OCI-LY7 (cell line): ENCODE results near the gene MAPT. TPM values are rescaled to one million over a fixed set of nuclear protein-coding genes. Genes with fewer than 3 reads are reported as not detected.

Experiments
- BruUV-seq: library from RNA; stranded (reverse); fragments of 400-500 nt; replicated peaks from 2 replicates; lab custom pipeline; 2021; lab: Mats Ljungman, UMichigan
- CTCF ChIA-PET: fragments of 300-600 bp; sonication (Branson Sonifier 250); formaldehyde crosslinking; loops from one replicate; lab custom pipeline; 2022; ENCODE audit warnings: antibody characterized with exemption; ENCODE audit not compliant: unreplicated experiment; lab: Charles Lee
- POLR2A ChIA-PET: fragments of 300-600 bp; sonication (Branson Sonifier 250); formaldehyde crosslinking; loops from one replicate; lab custom pipeline; 2022; ENCODE audit warnings: antibody characterized with exemption; lab: Charles Lee
- DNase-seq: peaks from one replicate; pipeline ENCODE4 v3.0.0-alpha.2; 2015; ENCODE audit warnings: low spot score
- H2AFZ ChIP-seq: fragments of 200-600 bp; sonication (generic), shearing (Covaris generic); 2 replicates; pipeline ENCODE4 v1.6.1; 2014; ENCODE audit warnings: mild to moderate bottlenecking, antibody characterized with exemption, low read length, moderate library complexity
- H3K27ac ChIP-seq: fragments of 200-600 bp; sonication (generic); 2 replicates; pipeline ENCODE4 v1.5.1; 2014; ENCODE audit warnings: mixed run types, low read depth, mild to moderate bottlenecking, moderate library complexity, low read length, inconsistent platforms; ENCODE audit not compliant: poor library complexity, severe bottlenecking
- H3K36me3 ChIP-seq: fragments of 200-600 bp; sonication (generic); 2 replicates; pipeline ENCODE4 v1.6.1; 2014; ENCODE audit warnings: mild to moderate bottlenecking, antibody characterized with exemption, low read length, moderate library complexity, mixed read lengths; ENCODE audit not compliant: insufficient read depth
- H3K4me1 ChIP-seq: fragments of 200-600 bp; sonication (generic); 2 replicates; pipeline ENCODE4 v1.5.1; 2014; ENCODE audit warnings: mild to moderate bottlenecking, low read length; ENCODE audit not compliant: insufficient read depth, poor library complexity, severe bottlenecking
- H3K4me2 ChIP-seq: fragments of 200-600 bp; sonication (generic); 2 replicates; pipeline ENCODE4 v1.6.1; 2014; ENCODE audit warnings: mild to moderate bottlenecking, low read length
- H3K4me3 ChIP-seq: fragments of 200-600 bp; sonication (generic); 2 replicates; pipeline ENCODE4 v1.5.1; 2014; ENCODE audit warnings: mild to moderate bottlenecking, low read depth, low read length; ENCODE audit not compliant: poor library complexity, severe bottlenecking
- H3K79me2 ChIP-seq: fragments of 200-600 bp; sonication (generic); 2 replicates; pipeline ENCODE4 v1.6.1; 2016; ENCODE audit warnings: low read depth, mild to moderate bottlenecking, low read length, moderate library complexity, mixed read lengths; ENCODE audit not compliant: insufficient read depth
- H3K9me2 ChIP-seq: fragments of 200-600 bp; sonication (generic); 2 replicates; pipeline ENCODE4 v1.6.1; 2016; ENCODE audit warnings: mild to moderate bottlenecking, low read length, mixed read lengths; ENCODE audit not compliant: insufficient read depth
- H3K9me3 ChIP-seq: fragments of 200-600 bp; sonication (generic); 2 replicates; pipeline ENCODE4 v1.6.1; 2014; ENCODE audit warnings: mild to moderate bottlenecking, mixed run types, low read length, mixed read lengths
- H4K20me1 ChIP-seq: fragments of 200-600 bp; sonication (generic); 2 replicates; pipeline ENCODE4 v1.6.1; 2014; ENCODE audit warnings: mild to moderate bottlenecking, antibody characterized with exemption, low read length, moderate library complexity, mixed read lengths; ENCODE audit not compliant: insufficient read depth
- EZH2phosphoT487 ChIP-seq: fragments of 200-600 bp; sonication (generic); IDR thresholded peaks from 2 replicates; pipeline ENCODE4 v1.6.1; 2018; ENCODE audit warnings: low read depth, borderline replicate concordance, mild to moderate bottlenecking, mixed run types, antibody characterized with exemption, low read length, moderate library complexity, mixed read lengths
- intact Hi-C: fragments of 100-400 bp; cut with micrococcal nuclease; formaldehyde crosslinking; loops from one replicate; pipeline ENCODE4 v1.10.0; 2022; ENCODE audit not compliant: unreplicated experiment
- total RNA-seq, 2 experiments: library from RNA; depleted of rRNA in 1 of 2; stranded (reverse); fragments of >200 nt in 1 of 2; shearing (Covaris generic) in 1 of 2; gene quantifications; 2 replicates each; pipeline ENCODE4 v1.2.3, GENCODE V29; 2014 to 2022
- TF ChIP-seq, protein P1 (sequence below): fragments of 200-600 bp; sonication (generic); conservative IDR thresholded peaks from 2 replicates; pipeline ENCODE4 v1.5.1; 2014; ENCODE audit warnings: mild to moderate bottlenecking, antibody characterized with exemption, low read length, moderate library complexity, mixed read lengths

MAPT gene
- total RNA-seq, 2 experiments from 2014 or later, result 0.44 TPM; not detected in 1

DNA sequence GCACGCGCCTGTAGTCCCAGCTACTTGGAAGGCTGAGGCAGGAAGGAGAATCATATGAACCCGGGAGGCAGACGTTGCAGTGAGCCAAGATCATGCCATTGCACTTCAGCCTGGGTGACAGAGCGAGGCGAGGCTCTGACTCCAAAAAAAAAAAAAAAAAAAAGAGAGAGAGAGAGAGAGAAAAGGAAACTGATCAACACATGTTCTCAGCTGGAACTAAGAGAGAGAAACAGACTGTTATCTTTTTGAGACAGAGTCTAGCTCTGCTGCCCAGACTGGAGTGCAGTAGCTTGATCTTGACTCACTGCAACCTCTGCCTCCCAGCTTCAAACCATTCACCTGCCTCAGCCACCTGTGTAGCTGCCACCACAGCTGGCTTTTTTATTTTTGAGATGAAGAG, 165.1 kb downstream of the MAPT start:
- no peak for TF ChIP-seq EZH2phosphoT487
- TF ChIP-seq, protein P1, sequence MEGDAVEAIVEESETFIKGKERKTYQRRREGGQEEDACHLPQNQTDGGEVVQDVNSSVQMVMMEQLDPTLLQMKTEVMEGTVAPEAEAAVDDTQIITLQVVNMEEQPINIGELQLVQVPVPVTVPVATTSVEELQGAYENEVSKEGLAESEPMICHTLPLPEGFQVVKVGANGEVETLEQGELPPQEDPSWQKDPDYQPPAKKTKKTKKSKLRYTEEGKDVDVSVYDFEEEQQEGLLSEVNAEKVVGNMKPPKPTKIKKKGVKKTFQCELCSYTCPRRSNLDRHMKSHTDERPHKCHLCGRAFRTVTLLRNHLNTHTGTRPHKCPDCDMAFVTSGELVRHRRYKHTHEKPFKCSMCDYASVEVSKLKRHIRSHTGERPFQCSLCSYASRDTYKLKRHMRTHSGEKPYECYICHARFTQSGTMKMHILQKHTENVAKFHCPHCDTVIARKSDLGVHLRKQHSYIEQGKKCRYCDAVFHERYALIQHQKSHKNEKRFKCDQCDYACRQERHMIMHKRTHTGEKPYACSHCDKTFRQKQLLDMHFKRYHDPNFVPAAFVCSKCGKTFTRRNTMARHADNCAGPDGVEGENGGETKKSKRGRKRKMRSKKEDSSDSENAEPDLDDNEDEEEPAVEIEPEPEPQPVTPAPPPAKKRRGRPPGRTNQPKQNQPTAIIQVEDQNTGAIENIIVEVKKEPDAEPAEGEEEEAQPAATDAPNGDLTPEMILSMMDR, result no peak
- no peak overlapping the region for H3K4me3 ChIP-seq
- intact Hi-C loops, result no loop called here
- no peak overlapping the region for H3K27ac ChIP-seq
- H3K4me2 ChIP-seq, result no peak overlapping the region
- peaks cover 13% of the 10 kb centered on the region; the same call in 1 of the 2 replicates for H3K79me2 ChIP-seq
- DNase-seq, result no peak
- H3K9me3 ChIP-seq, result no peaks in the 10 kb centered on the region
- no peaks in the 10 kb centered on the region for H4K20me1 ChIP-seq
- POLR2A ChIA-PET, result interaction anchor here (0.6 to 2.0 kb wide), 2 partner anchors 15 to 31 kb away, joined by 3 to 4 read pairs; no protein-coding TSS in a partner anchor
- H3K9me2 ChIP-seq, result no peaks in the 10 kb centered on the region
- CTCF ChIA-PET, result no interaction called here
- no peaks in the 10 kb centered on the region for H3K4me1 ChIP-seq
- H2AFZ ChIP-seq, result no peak overlapping the region
- peaks cover 76% of the 10 kb centered on the region for H3K36me3 ChIP-seq
- no TSS peak for BruUV-seq

DNA sequence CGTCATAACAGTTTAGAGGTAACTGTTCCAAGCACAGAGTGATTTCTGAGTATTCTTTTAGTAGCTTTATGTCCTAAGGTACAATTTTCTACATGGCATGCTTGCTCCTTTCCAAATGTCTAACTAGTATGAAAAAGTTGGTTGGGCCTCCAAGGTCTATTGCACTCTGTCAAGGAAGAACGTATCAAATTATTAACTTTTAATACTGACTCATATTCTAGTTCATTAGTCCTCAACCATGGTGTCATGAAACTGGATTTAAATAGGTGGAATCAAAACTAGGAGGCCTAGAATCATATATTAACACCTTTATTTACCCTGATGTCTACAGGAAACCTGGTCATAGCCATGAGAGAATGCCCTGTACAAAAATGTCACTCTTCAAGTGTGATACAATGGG, 166.1 kb downstream of the MAPT start:
- no peak for DNase-seq
- intact Hi-C loops, result no loop called here
- no peak overlapping the region for H3K4me3 ChIP-seq
- no peak overlapping the region for H2AFZ ChIP-seq
- no peaks in the 10 kb centered on the region for H3K9me2 ChIP-seq
- H3K27ac ChIP-seq, result no peak overlapping the region
- TF ChIP-seq EZH2phosphoT487, result no peak
- TF ChIP-seq, protein P1, result no peak
- peaks cover 13% of the 10 kb centered on the region; the same call in 1 of the 2 replicates for H3K79me2 ChIP-seq
- no peaks in the 10 kb centered on the region for H3K4me1 ChIP-seq
- no peaks in the 10 kb centered on the region for H3K9me3 ChIP-seq
- H3K4me2 ChIP-seq, result no peak overlapping the region
- no peaks in the 10 kb centered on the region for H4K20me1 ChIP-seq
- BruUV-seq, result no TSS peak
- CTCF ChIA-PET, result no interaction called here
- POLR2A ChIA-PET, result no interaction called here
- H3K36me3 ChIP-seq, result peaks cover 79% of the 10 kb centered on the region

DNA sequence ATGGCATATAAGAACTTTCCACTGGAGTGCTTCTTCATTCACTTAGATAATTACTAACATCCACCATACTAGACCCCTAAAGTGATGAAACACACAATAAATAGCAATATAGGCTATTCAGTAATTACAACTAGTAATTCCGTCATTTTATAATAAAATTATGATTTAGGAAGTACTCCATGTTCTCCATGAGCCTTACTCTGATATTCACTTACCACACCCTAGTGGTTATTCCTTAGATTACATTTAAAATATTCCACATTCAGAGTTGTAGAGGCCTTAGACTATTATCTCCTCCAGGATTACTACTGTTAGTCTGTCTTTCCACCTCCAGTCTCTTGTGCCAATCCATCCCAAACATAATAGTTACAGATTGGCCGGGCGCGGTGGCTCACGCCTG, 167.1 kb downstream of the MAPT start:
- no TSS peak for BruUV-seq
- H3K9me2 ChIP-seq, result no peaks in the 10 kb centered on the region
- no peaks in the 10 kb centered on the region for H3K9me3 ChIP-seq
- H3K36me3 ChIP-seq, result peaks cover 86% of the 10 kb centered on the region
- DNase-seq, result no peak
- peaks cover 13% of the 10 kb centered on the region; the same call in 1 of the 2 replicates for H3K79me2 ChIP-seq
- no peak overlapping the region for H3K4me3 ChIP-seq
- no peak overlapping the region for H2AFZ ChIP-seq
- no peak overlapping the region for H3K4me2 ChIP-seq
- intact Hi-C loops, result no loop called here
- H3K4me1 ChIP-seq, result no peaks in the 10 kb centered on the region
- no peak for TF ChIP-seq EZH2phosphoT487
- TF ChIP-seq, protein P1, result peak; percentile 68
- no peak overlapping the region for H3K27ac ChIP-seq
- H4K20me1 ChIP-seq, result no peaks in the 10 kb centered on the region
- ChIA-PET POLR2A (no interaction called here), CTCF (no interaction called here)
